Measurements from ENCODE around the gene PHACTR4. TPM values are rescaled to one million over a fixed set of nuclear protein-coding genes. Genes with fewer than 3 reads are reported as not detected.

PHACTR4 gene
- total and polyA plus RNA-seq, 10 of the 15 experiments (the other 5 are each of a cell fraction or from before 2014, with no cell fraction given) = 8.9 to 34.2 (median 12.5) TPM

- 94% methylated on average over 7 of the region's 7 CpGs for WGBS (ENCODE audit: insufficient coverage, insufficient replicate concordance, low lambda C conversion rate, missing lambda C conversion rate)
- Histone ChIP-seq H3K4me2 (ENCODE audit: control insufficient read depth, insufficient read depth) (no peak overlapping the region), H3K27me3 (replicated peaks in 1 of 2; ENCODE audit: control insufficient read depth in 2 of 2, insufficient read depth in 2 of 2, low read length in 1 of 2) (no peaks in the 10 kb centered on the region), H3K79me2 (ENCODE audit: control insufficient read depth, insufficient read depth, low read length) (no peaks in the 10 kb centered on the region), H2AFZ (ENCODE audit: control insufficient read depth, low read depth, low read length) (no peak overlapping the region), H3K36me3 (ENCODE audit: control insufficient read depth in 2 of 2, insufficient read depth in 2 of 2, low read length in 1 of 2) (peaks cover 0 to 4% of the 10 kb centered on the region in 2 experiments; a peak in 1 of 4 replicates), H4K20me1 (ENCODE audit: control insufficient read depth, insufficient read depth) (no peaks in the 10 kb centered on the region), H3K27ac (ENCODE audit: control insufficient read depth, insufficient read depth) (no peak overlapping the region), H3K4me1 (ENCODE audit: control insufficient read depth, insufficient read depth, low read length) (no peaks in the 10 kb centered on the region), H3K4me3 (no peak overlapping the region), H3K9me3 (replicated peaks; ENCODE audit: control insufficient read depth, insufficient read depth, low read length) (no peaks in the 10 kb centered on the region), H3K9ac (ENCODE audit: control insufficient read depth, insufficient read depth, low read length) (no peak overlapping the region)
- RAD21 ChIA-PET (ENCODE audit: unreplicated experiment) = no interaction called here
- BruUV-seq (replicated peaks) = no TSS peak
- in situ Hi-C loops (cut with MboI) = no loop called here
- DNase-seq (ENCODE audit: low read depth, low spot score) (no peak), ATAC-seq (no peak), FAIRE-seq (no peak)
- SMC1A ChIA-PET (ENCODE audit: uncharacterized antibody, unreplicated experiment) = no interaction called here
- CTCF ChIA-PET = interaction anchor here (1.2 kb wide), 1 partner anchor 210 kb away, joined by 3 read pairs; no protein-coding TSS in a partner anchor
- no peak for TF ChIP-seq SRF (IDR thresholded peaks at IDR 0.05; ENCODE audit: low read depth in 2 of 2, low read length in 2 of 2)
- TF ChIP-seq TAF1 (IDR thresholded peaks at IDR 0.05; ENCODE audit: borderline replicate concordance, low read depth, low read length) = no peak
- no peak for TF ChIP-seq POU2F2 (IDR thresholded peaks at IDR 0.05; ENCODE audit: borderline replicate concordance, low read depth, low read length)
- no peak for TF ChIP-seq ZNF384 (IDR thresholded peaks at IDR 0.05; ENCODE audit: borderline replicate concordance, low read depth, low read length)
- no peak for TF ChIP-seq FOS (IDR thresholded peaks at IDR 0.05; ENCODE audit: borderline replicate concordance, extremely low read depth, insufficient read length)
- no peak for TF ChIP-seq CREM (IDR thresholded peaks at IDR 0.05; ENCODE audit: low read depth)
- TF ChIP-seq PML (IDR thresholded peaks at IDR 0.05; ENCODE audit: low read length) = no peak
- TF ChIP-seq BCL11A (IDR thresholded peaks at IDR 0.05; ENCODE audit: low read depth, low read length) = no peak
- TF ChIP-seq NR2F1 (conservative IDR thresholded peaks at IDR 0.05) = no peak
- no peak for TF ChIP-seq NFXL1 (IDR thresholded peaks at IDR 0.05; ENCODE audit: borderline replicate concordance)
- TF ChIP-seq ZNF217 (IDR thresholded peaks at IDR 0.05) = no peak
- no peak for TF ChIP-seq ZNF274 (IDR thresholded peaks at IDR 0.05; ENCODE audit: insufficient read depth, insufficient read length)
- no peak for TF ChIP-seq SUZ12 (IDR thresholded peaks at IDR 0.05; ENCODE audit: unreplicated experiment)
- no peak for TF ChIP-seq STAT1 (conservative IDR thresholded peaks at IDR 0.05)
- no peak for TF ChIP-seq RUNX3 (IDR thresholded peaks at IDR 0.05; ENCODE audit: low read length)
- TF ChIP-seq NRF1 (conservative IDR thresholded peaks at IDR 0.05; ENCODE audit: low read depth, low read length) = no peak
- no peak for TF ChIP-seq RAD51 (IDR thresholded peaks at IDR 0.05)
- TF ChIP-seq MTA2 (IDR thresholded peaks at IDR 0.05; ENCODE audit: low read depth) = no peak
- TF ChIP-seq CBX3 (IDR thresholded peaks at IDR 0.05; ENCODE audit: borderline replicate concordance, low read depth) = no peak
- intact Hi-C loops (cut with micrococcal nuclease; ENCODE audit: unreplicated experiment) = no loop called here
- POLR2A ChIA-PET = interaction anchor here (0.6 kb wide), 1 partner anchor 207 kb away, joined by 3 read pairs; no protein-coding TSS in a partner anchor
Measured at GRCh38 chr1:28458237-28459228, 89.0 kb downstream of the PHACTR4 start.
